Measurements from ENCODE around the gene SNX7. TPM values are rescaled to one million over a fixed set of nuclear protein-coding genes. Genes with fewer than 3 reads are reported as not detected.

SNX7 gene
- 25.3 TPM for polyA plus RNA-seq (2013, experiment 1 of 2)
- polyA plus RNA-seq (2013, experiment 2 of 2) = 27.8 TPM

- under 1% methylated on average over 80 of the region's 80 CpGs for WGBS
- H3K9ac ChIP-seq (ENCODE audit: low read depth, low read length) = peak within 1 kb of the TSS; percentile 80
Observed at GRCh38 chr1:98661544-98662355, at the start of gene SNX7. TSS of gene SNX7 (plus strand) at chr1:98661721. CDS start at chr1:98661732, 11 bp downstream.

GRCh38 chr1:98637316-98637715 is 24.2 kb upstream of the SNX7 start:
- no peaks in the 10 kb centered on the region for H3K36me3 ChIP-seq (ENCODE audit: insufficient read depth, low read length)
- no peaks in the 10 kb centered on the region for H3K27me3 ChIP-seq (ENCODE audit: insufficient read depth, low read length)
- no peaks in the 10 kb centered on the region for H3K4me1 ChIP-seq (ENCODE audit: insufficient read depth, low read length)
- H3K27ac ChIP-seq (ENCODE audit: low read depth, low read length) = no peak overlapping the region
- no peak overlapping the region for H3K4me3 ChIP-seq (ENCODE audit: low read length)
- WGBS = 94% methylated on average over 2 of the region's 2 CpGs
- no peak overlapping the region for H3K9ac ChIP-seq (ENCODE audit: low read depth, low read length)
- no peaks in the 10 kb centered on the region for H3K9me3 ChIP-seq (ENCODE audit: insufficient read depth, low read depth, low read length)

More at GRCh38 chr1:98661544-98662355, at the start of gene SNX7:
- Histone ChIP-seq H3K27ac (ENCODE audit: low read depth, low read length) (peak within 1 kb of the TSS; percentile 32; the same call in 1 of the 2 replicates), H3K9me3 (ENCODE audit: insufficient read depth, low read depth, low read length) (no peaks in the 10 kb centered on the region), H3K4me1 (ENCODE audit: insufficient read depth, low read length) (peaks cover 15% of the 10 kb centered on the region), H3K4me3 (ENCODE audit: low read length) (peak within 1 kb of the TSS; percentile 87), H3K27me3 (ENCODE audit: insufficient read depth, low read length) (peaks cover 6% of the 10 kb centered on the region), H3K36me3 (ENCODE audit: insufficient read depth, low read length) (no peaks in the 10 kb centered on the region)

DNA sequence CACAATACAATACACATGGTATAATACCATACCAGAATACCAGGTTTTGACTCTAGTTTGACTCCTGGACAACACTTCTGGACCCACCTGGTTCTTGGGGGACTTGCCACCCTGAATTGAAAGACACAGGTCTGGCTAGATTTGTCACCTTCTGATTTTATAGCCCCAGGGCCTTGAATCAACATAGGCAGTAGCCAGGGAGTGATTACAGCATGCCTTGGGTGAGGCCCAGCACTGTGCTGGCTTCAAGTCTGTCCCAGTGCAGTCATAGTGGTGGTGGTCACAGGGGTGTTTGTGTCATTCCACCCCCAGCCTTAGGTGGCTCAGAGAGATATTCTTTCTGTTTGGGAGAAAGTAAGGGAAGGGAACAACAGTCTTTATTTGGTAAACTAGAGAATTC is 23.3 kb upstream of the SNX7 start:
- no peaks in the 10 kb centered on the region for H3K36me3 ChIP-seq (ENCODE audit: insufficient read depth, low read length)
- H3K27ac ChIP-seq (ENCODE audit: low read depth, low read length) = no peak overlapping the region
- H3K4me1 ChIP-seq (ENCODE audit: insufficient read depth, low read length) = no peaks in the 10 kb centered on the region
- no peaks in the 10 kb centered on the region for H3K9me3 ChIP-seq (ENCODE audit: insufficient read depth, low read depth, low read length)
- H3K4me3 ChIP-seq (ENCODE audit: low read length) = no peak overlapping the region
- H3K9ac ChIP-seq (ENCODE audit: low read depth, low read length) = no peak overlapping the region
- no peaks in the 10 kb centered on the region for H3K27me3 ChIP-seq (ENCODE audit: insufficient read depth, low read length)

GRCh38 chr1:98644510-98644909 is 17.0 kb upstream of the SNX7 start:
- 82% methylated on average over 2 of the region's 2 CpGs for WGBS
- H3K9ac ChIP-seq (ENCODE audit: low read depth, low read length) = no peak overlapping the region
- no peak overlapping the region for H3K27ac ChIP-seq (ENCODE audit: low read depth, low read length)

GRCh38 chr1:98651116-98651632 is 10.3 kb upstream of the SNX7 start:
- WGBS = 88% methylated on average over 6 of the region's 6 CpGs
- Histone ChIP-seq H3K9me3 (ENCODE audit: insufficient read depth, low read depth, low read length) (peaks cover 20% of the 10 kb centered on the region), H3K4me1 (ENCODE audit: insufficient read depth, low read length) (no peaks in the 10 kb centered on the region), H3K27me3 (ENCODE audit: insufficient read depth, low read length) (no peaks in the 10 kb centered on the region), H3K9ac (ENCODE audit: low read depth, low read length) (no peak overlapping the region), H3K36me3 (ENCODE audit: insufficient read depth, low read length) (no peaks in the 10 kb centered on the region), H3K27ac (ENCODE audit: low read depth, low read length) (no peak overlapping the region), H3K4me3 (ENCODE audit: low read length) (no peak overlapping the region)

More at GRCh38 chr1:98644510-98644909, 17.0 kb upstream of the SNX7 start:
- no peaks in the 10 kb centered on the region for H3K4me1 ChIP-seq (ENCODE audit: insufficient read depth, low read length)
- peaks cover 4% of the 10 kb centered on the region for H3K9me3 ChIP-seq (ENCODE audit: insufficient read depth, low read depth, low read length)
- H3K36me3 ChIP-seq (ENCODE audit: insufficient read depth, low read length) = no peaks in the 10 kb centered on the region
- no peak overlapping the region for H3K4me3 ChIP-seq (ENCODE audit: low read length)
- no peaks in the 10 kb centered on the region for H3K27me3 ChIP-seq (ENCODE audit: insufficient read depth, low read length)

- H3K27ac ChIP-seq (ENCODE audit: low read depth, low read length) = no peak overlapping the region
- no peaks in the 10 kb centered on the region for H3K27me3 ChIP-seq (ENCODE audit: insufficient read depth, low read length)
- no peak overlapping the region for H3K4me3 ChIP-seq (ENCODE audit: low read length)
- no peaks in the 10 kb centered on the region for H3K4me1 ChIP-seq (ENCODE audit: insufficient read depth, low read length)
- H3K9ac ChIP-seq (ENCODE audit: low read depth, low read length) = no peak overlapping the region
- peaks cover 18% of the 10 kb centered on the region for H3K9me3 ChIP-seq (ENCODE audit: insufficient read depth, low read depth, low read length)
- no peaks in the 10 kb centered on the region for H3K36me3 ChIP-seq (ENCODE audit: insufficient read depth, low read length)
- 94% methylated on average over 2 of the region's 2 CpGs for WGBS
Observed at GRCh38 chr1:98653123-98653522, 8.4 kb upstream of the SNX7 start.

GRCh38 chr1:98659879-98660278 is 1.6 kb upstream of the SNX7 start:
- Histone ChIP-seq H3K9ac (ENCODE audit: low read depth, low read length) (no peak overlapping the region), H3K4me3 (ENCODE audit: low read length) (no peak overlapping the region), H3K27me3 (ENCODE audit: insufficient read depth, low read length) (peaks cover 6% of the 10 kb centered on the region), H3K36me3 (ENCODE audit: insufficient read depth, low read length) (no peaks in the 10 kb centered on the region), H3K27ac (ENCODE audit: low read depth, low read length) (no peak overlapping the region), H3K9me3 (ENCODE audit: insufficient read depth, low read depth, low read length) (no peaks in the 10 kb centered on the region), H3K4me1 (ENCODE audit: insufficient read depth, low read length) (peaks cover 15% of the 10 kb centered on the region)

DNA sequence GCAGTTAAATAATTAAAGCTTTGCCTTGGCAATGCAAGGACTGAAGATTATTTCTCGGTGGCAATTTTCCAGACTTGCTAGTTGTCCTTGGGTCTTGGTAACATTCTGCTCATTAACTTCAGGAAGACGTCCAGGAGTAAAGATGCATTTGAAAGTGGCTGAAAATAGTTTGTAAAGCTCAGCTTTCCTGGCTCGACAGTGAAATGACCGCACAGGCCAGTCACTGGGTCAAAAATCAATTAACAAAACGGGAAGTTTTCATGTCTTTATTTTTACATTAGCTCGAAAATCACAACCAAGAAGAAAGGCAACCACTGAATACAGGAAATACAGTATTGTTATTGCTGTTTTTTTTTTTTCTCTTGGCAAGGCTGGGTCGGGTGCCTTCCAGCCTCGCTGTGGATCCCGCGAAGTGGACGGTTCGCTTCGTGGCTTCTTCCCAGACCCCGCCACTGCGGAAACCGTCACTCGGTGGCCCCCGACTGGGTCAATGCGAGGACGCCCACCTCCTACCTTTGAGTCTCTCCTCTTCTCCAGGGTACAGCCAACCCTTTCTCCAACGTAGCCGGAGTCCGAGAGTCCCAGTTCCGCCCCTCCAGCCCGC is 479 bp upstream of the SNX7 start:
- Histone ChIP-seq H3K36me3 (ENCODE audit: insufficient read depth, low read length) (no peaks in the 10 kb centered on the region), H3K27ac (ENCODE audit: low read depth, low read length) (no peak overlapping the region), H3K9ac (ENCODE audit: low read depth, low read length) (peak overlapping the region; percentile 80), H3K4me3 (ENCODE audit: low read length) (peak overlapping the region; percentile 87), H3K27me3 (ENCODE audit: insufficient read depth, low read length) (peaks cover 6% of the 10 kb centered on the region), H3K9me3 (ENCODE audit: insufficient read depth, low read depth, low read length) (no peaks in the 10 kb centered on the region), H3K4me1 (ENCODE audit: insufficient read depth, low read length) (peaks cover 15% of the 10 kb centered on the region)
- 7% methylated on average over 25 of the region's 25 CpGs for WGBS

GRCh38 chr1:98662356-98662670 is 792 bp downstream of the SNX7 start:
- under 1% methylated on average over 6 of the region's 6 CpGs for WGBS
- peaks cover 15% of the 10 kb centered on the region for H3K4me1 ChIP-seq (ENCODE audit: insufficient read depth, low read length)
- no peaks in the 10 kb centered on the region for H3K36me3 ChIP-seq (ENCODE audit: insufficient read depth, low read length)
- no peak overlapping the region for H3K27ac ChIP-seq (ENCODE audit: low read depth, low read length)
- peaks cover 6% of the 10 kb centered on the region for H3K27me3 ChIP-seq (ENCODE audit: insufficient read depth, low read length)
- no peaks in the 10 kb centered on the region for H3K9me3 ChIP-seq (ENCODE audit: insufficient read depth, low read depth, low read length)
- H3K4me3 ChIP-seq (ENCODE audit: low read length) = peak overlapping the region; percentile 87
- H3K9ac ChIP-seq (ENCODE audit: low read depth, low read length) = peak overlapping the region; percentile 80

GRCh38 chr1:98668733-98669132 is 7.2 kb downstream of the SNX7 start:
- WGBS = 98% methylated on average over 2 of the region's 2 CpGs
- Histone ChIP-seq H3K36me3 (ENCODE audit: insufficient read depth, low read length) (no peaks in the 10 kb centered on the region), H3K4me1 (ENCODE audit: insufficient read depth, low read length) (no peaks in the 10 kb centered on the region; the same call in 1 of the 2 replicates), H3K9ac (ENCODE audit: low read depth, low read length) (no peak overlapping the region), H3K27me3 (ENCODE audit: insufficient read depth, low read length) (no peaks in the 10 kb centered on the region; the same call in 1 of the 2 replicates), H3K27ac (ENCODE audit: low read depth, low read length) (no peak overlapping the region), H3K9me3 (ENCODE audit: insufficient read depth, low read depth, low read length) (no peaks in the 10 kb centered on the region), H3K4me3 (ENCODE audit: low read length) (no peak overlapping the region)
